ENCODE measurements around the gene CXADR.

The CXADR gene

DNA sequence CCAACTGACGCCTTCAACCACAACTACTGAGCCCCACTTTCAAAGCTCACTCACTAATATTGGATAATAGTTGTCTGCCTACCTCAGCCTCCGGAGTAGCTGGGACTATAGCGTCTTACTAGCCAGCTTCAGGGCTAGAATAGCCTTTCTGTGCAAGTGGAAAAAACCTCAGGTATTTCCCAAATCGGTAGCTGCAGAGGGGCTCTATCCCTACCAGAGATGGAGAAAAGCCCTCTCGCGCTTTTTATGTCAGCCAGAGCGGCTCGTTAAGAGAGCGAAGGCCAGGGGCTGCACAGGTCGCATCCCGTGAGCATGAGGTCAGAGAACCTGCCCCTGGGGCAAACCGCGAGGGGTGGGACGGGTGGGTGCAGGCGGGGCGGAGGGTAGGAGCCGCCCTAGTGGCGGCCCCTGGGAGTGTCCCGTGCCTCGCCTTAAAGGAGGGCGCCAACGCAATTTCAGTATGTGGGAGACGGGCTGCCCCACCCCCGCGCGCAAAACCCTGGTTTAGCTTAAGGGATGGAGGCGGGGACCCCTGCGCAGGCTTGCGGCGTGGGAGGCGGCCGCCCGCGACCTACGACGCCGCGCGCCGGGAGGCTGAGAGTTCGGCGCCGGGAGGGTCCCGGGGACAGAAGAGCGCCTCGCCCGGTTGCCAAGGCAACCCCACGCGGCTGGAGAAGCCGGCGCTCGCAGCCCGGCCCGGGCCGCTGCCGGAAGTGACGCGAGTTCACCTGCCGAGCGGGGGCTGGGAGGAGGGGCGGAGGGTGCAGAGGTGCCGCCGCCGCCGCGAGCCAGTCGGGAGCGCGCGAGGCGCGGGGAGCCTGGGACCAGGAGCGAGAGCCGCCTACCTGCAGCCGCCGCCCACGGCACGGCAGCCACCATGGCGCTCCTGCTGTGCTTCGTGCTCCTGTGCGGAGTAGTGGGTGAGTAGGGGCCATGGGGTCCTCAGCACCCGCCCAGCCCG is at the start of gene CXADR:
Gene CXADR (plus strand): TSS at position 791 of the 961 bp plus-strand sequence. CDS start 87 bp downstream, at position 878.
- DNase-seq (ENCODE audit: low read depth): no peak
- TF ChIP-seq, protein P1, sequence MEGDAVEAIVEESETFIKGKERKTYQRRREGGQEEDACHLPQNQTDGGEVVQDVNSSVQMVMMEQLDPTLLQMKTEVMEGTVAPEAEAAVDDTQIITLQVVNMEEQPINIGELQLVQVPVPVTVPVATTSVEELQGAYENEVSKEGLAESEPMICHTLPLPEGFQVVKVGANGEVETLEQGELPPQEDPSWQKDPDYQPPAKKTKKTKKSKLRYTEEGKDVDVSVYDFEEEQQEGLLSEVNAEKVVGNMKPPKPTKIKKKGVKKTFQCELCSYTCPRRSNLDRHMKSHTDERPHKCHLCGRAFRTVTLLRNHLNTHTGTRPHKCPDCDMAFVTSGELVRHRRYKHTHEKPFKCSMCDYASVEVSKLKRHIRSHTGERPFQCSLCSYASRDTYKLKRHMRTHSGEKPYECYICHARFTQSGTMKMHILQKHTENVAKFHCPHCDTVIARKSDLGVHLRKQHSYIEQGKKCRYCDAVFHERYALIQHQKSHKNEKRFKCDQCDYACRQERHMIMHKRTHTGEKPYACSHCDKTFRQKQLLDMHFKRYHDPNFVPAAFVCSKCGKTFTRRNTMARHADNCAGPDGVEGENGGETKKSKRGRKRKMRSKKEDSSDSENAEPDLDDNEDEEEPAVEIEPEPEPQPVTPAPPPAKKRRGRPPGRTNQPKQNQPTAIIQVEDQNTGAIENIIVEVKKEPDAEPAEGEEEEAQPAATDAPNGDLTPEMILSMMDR (IDR thresholded peaks at IDR 0.05; ENCODE audit: low read depth, low read length, missing control alignments): peak; percentile 45
- peak within 1 kb of the TSS; percentile 55 for H3K4me3 ChIP-seq (ENCODE audit: low read depth, low read length)
- in situ Hi-C loops (cut with HindIII; ENCODE audit: low sequenced_read_pairs): no loop called here

- DNase-seq (ENCODE audit: low read depth): peak; percentile 24
- TF ChIP-seq, protein P1 (IDR thresholded peaks at IDR 0.05; ENCODE audit: low read depth, low read length, missing control alignments): no peak
- H3K4me3 ChIP-seq (ENCODE audit: low read depth, low read length): no peak overlapping the region
- in situ Hi-C loops (cut with HindIII; ENCODE audit: low sequenced_read_pairs): no loop called here
These were observed 46.7 kb upstream of the CXADR start for GRCh38 chr21:17466166-17466565.

- in situ Hi-C loops (cut with HindIII; ENCODE audit: low sequenced_read_pairs): no loop called here
- DNase-seq (ENCODE audit: low read depth): no peak
- no peak overlapping the region for H3K4me3 ChIP-seq (ENCODE audit: low read depth, low read length)
- TF ChIP-seq, protein P1 (IDR thresholded peaks at IDR 0.05; ENCODE audit: low read depth, low read length, missing control alignments): no peak
These were observed 45.5 kb upstream of the CXADR start for GRCh38 chr21:17467392-17467791.

DNA sequence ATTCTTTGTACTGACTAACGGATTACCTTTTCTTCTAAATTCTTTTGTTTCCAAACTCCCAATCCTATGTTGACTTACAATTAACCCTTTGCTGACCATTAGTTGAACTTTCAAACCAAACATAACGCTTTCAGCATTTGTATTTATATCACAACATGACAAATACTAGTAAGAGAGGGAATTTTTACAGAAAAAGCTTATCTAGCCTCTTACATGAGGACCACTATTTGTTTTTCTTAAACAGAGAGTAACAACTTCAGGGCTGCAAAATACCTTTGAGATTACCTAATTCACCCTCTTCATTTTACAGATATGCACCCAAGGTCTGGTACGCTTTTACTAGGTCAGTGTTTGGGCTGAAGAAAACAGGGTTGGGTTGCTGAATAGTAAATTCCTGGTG is 45.0 kb upstream of the CXADR start:
- in situ Hi-C loops (cut with HindIII; ENCODE audit: low sequenced_read_pairs): no loop called here
- no peak for DNase-seq (ENCODE audit: low read depth)
- TF ChIP-seq, protein P1 (IDR thresholded peaks at IDR 0.05; ENCODE audit: low read depth, low read length, missing control alignments): no peak
- H3K4me3 ChIP-seq (ENCODE audit: low read depth, low read length): no peak overlapping the region

GRCh38 chr21:17468698-17469097 is 44.1 kb upstream of the CXADR start:
- DNase-seq (ENCODE audit: low read depth): no peak
- H3K4me3 ChIP-seq (ENCODE audit: low read depth, low read length): no peak overlapping the region
- in situ Hi-C loops (cut with HindIII; ENCODE audit: low sequenced_read_pairs): no loop called here
- TF ChIP-seq, protein P1 (IDR thresholded peaks at IDR 0.05; ENCODE audit: low read depth, low read length, missing control alignments): no peak

GRCh38 chr21:17469727-17470126 is 43.1 kb upstream of the CXADR start:
- DNase-seq (ENCODE audit: low read depth): no peak
- no peak overlapping the region for H3K4me3 ChIP-seq (ENCODE audit: low read depth, low read length)
- in situ Hi-C loops (cut with HindIII; ENCODE audit: low sequenced_read_pairs): no loop called here
- TF ChIP-seq, protein P1 (IDR thresholded peaks at IDR 0.05; ENCODE audit: low read depth, low read length, missing control alignments): no peak

Data from astrocyte of the cerebellum (primary cell).